IMR-90 (cell line): ENCODE measurements around the gene MGAT5. TPM values are rescaled to one million over a fixed set of nuclear protein-coding genes. Genes with fewer than 3 reads are reported as not detected.

Source experiments
- ATAC-seq: fragments of 200-7000 bp; cut with Tn5 transposase; 2 replicates; pipeline ENCODE4 v1.9.1; 2020; ENCODE audit warnings: low read depth, mild to moderate bottlenecking, moderate library complexity
- BruUV-seq: library from RNA; stranded (reverse); fragments of 400-500 nt; replicated peaks from 2 replicates; lab custom pipeline; 2021; lab: Mats Ljungman, UMichigan
- CTCF ChIA-PET: fragments of 300-600 bp; formaldehyde crosslinking; extraction: SDS; loops from one replicate; lab custom pipeline; 2021; ENCODE audit warnings: antibody characterized with exemption; lab: Yijun Ruan, JAX
- POLR2A ChIA-PET: fragments of 300-600 bp; sonication (Branson Sonifier 250); formaldehyde crosslinking; loops from one replicate; lab custom pipeline; 2022; ENCODE audit warnings: antibody characterized with exemption; ENCODE audit not compliant: unreplicated experiment; lab: Charles Lee
- DNase-seq: peaks from one replicate; pipeline ENCODE4 v3.0.0; 2013
- H2AFZ ChIP-seq: replicated peaks from 2 replicates; pipeline ENCODE3; 2013; ENCODE audit warnings: low read length, mild to moderate bottlenecking; ENCODE audit not compliant: poor library complexity
- H2AK5ac ChIP-seq: 2 replicates; pipeline ENCODE4 v1.6.1; 2013; ENCODE audit warnings: low read depth, low read length, inconsistent platforms
- H2AK9ac ChIP-seq: replicated peaks from 2 replicates; pipeline ENCODE3; 2013; ENCODE audit warnings: mild to moderate bottlenecking, low read depth, low read length, moderate library complexity; ENCODE audit not compliant: poor library complexity
- H2BK120ac ChIP-seq: 2 replicates; pipeline ENCODE4 v1.6.1; 2013; ENCODE audit warnings: low read depth, low read length, inconsistent platforms
- H2BK15ac ChIP-seq: 3 replicates; pipeline ENCODE4 v1.6.1; 2013; ENCODE audit warnings: low read depth, low read length, inconsistent platforms
- H2BK20ac ChIP-seq: 2 replicates; pipeline ENCODE4 v1.6.1; 2013; ENCODE audit warnings: low read depth, mild to moderate bottlenecking, inconsistent platforms, low read length, moderate library complexity
- H2BK5ac ChIP-seq: 2 replicates; pipeline ENCODE4 v1.6.1; 2013; ENCODE audit warnings: mild to moderate bottlenecking, low read depth, low read length, inconsistent platforms; ENCODE audit not compliant: poor library complexity, severe bottlenecking
- H3K14ac ChIP-seq: replicated peaks from 2 replicates; pipeline ENCODE4 v1.6.1; 2013; ENCODE audit warnings: low read depth, low read length, inconsistent platforms
- H3K18ac ChIP-seq: 2 replicates; pipeline ENCODE4 v1.6.1; 2013; ENCODE audit warnings: low read depth, low read length, control low read depth
- H3K23ac ChIP-seq: 2 replicates; pipeline ENCODE4 v1.6.1; 2013; ENCODE audit warnings: low read depth, low read length, inconsistent platforms
- H3K27ac ChIP-seq: 2 replicates; pipeline ENCODE4 v1.5.1; 2013; ENCODE audit warnings: mild to moderate bottlenecking, control low read depth, low read length; ENCODE audit not compliant: insufficient read depth
- H3K27me3 ChIP-seq: 2 replicates; pipeline ENCODE4 v1.6.1; 2013; ENCODE audit warnings: low read length; ENCODE audit not compliant: control insufficient read depth, insufficient read depth
- H3K36me3 ChIP-seq: 2 replicates; pipeline ENCODE4 v1.6.1; 2013; ENCODE audit warnings: low read length, mixed read lengths; ENCODE audit not compliant: control insufficient read depth, insufficient read depth
- H3K4ac ChIP-seq: 2 replicates; pipeline ENCODE4 v1.6.1; 2013; ENCODE audit warnings: low read depth, low read length, inconsistent platforms
- H3K4me1 ChIP-seq: 2 replicates; pipeline ENCODE4 v1.6.1; 2013; ENCODE audit warnings: low read length, mixed read lengths; ENCODE audit not compliant: control insufficient read depth, insufficient read depth
- H3K4me2 ChIP-seq: 2 replicates; pipeline ENCODE4 v1.6.1; 2013; ENCODE audit warnings: low read depth, mild to moderate bottlenecking, control low read depth, low read length, moderate library complexity
- H3K4me3 ChIP-seq: 2 replicates; pipeline ENCODE4 v1.5.1; 2013; ENCODE audit warnings: low read depth, mild to moderate bottlenecking, control low read depth, low read length, moderate library complexity; ENCODE audit not compliant: insufficient read depth
- H3K56ac ChIP-seq: 2 replicates; pipeline ENCODE4 v1.6.1; 2013; ENCODE audit warnings: low read length, inconsistent platforms; ENCODE audit not compliant: insufficient read depth; ENCODE audit errors: extremely low read depth
- H3K79me1 ChIP-seq, 2 experiments: 2 replicates each; pipeline ENCODE4 v1.6.1; 2013; ENCODE audit warnings: low read length in 2 of 2, inconsistent platforms in 1 of 2, low read depth in 1 of 2
- H3K9ac ChIP-seq: 2 replicates; pipeline ENCODE4 v1.6.1; 2013; ENCODE audit warnings: low read depth, low read length, control low read depth
- H3K9me1 ChIP-seq: 2 replicates; pipeline ENCODE4 v1.6.1; 2013; ENCODE audit warnings: low read length, inconsistent platforms; ENCODE audit not compliant: insufficient read depth
- H3K9me3 ChIP-seq: 2 replicates; pipeline ENCODE4 v1.6.1; 2013; ENCODE audit warnings: low read length; ENCODE audit not compliant: control insufficient read depth, insufficient read depth
- H4K20me1 ChIP-seq: 2 replicates; pipeline ENCODE4 v1.6.1; 2013; ENCODE audit warnings: low read length, inconsistent platforms; ENCODE audit not compliant: insufficient read depth
- H4K5ac ChIP-seq: 2 replicates; pipeline ENCODE4 v1.6.1; 2013; ENCODE audit warnings: mild to moderate bottlenecking, low read depth, low read length, control low read depth
- H4K8ac ChIP-seq, 2 experiments: 2 replicates each; pipeline ENCODE4 v1.6.1; 2013; ENCODE audit warnings: low read depth in 2 of 2, low read length in 2 of 2, control low read depth in 1 of 2, inconsistent platforms in 1 of 2
- H4K91ac ChIP-seq: 2 replicates; pipeline ENCODE4 v1.6.1; 2013; ENCODE audit warnings: low read depth, low read length, inconsistent platforms; ENCODE audit not compliant: insufficient read depth
- BHLHE40 ChIP-seq: fragments of 150-350 bp; IDR thresholded peaks from 2 replicates; pipeline ENCODE4 v1.6.1; 2016; ENCODE audit warnings: mild to moderate bottlenecking, low read depth, low read length
- POLR2A ChIP-seq: IDR thresholded peaks from 2 replicates; pipeline ENCODE4 v1.6.1; 2012; ENCODE audit warnings: mild to moderate bottlenecking, low read depth, low read length
- RAD21 ChIP-seq: IDR thresholded peaks from 2 replicates; pipeline ENCODE4 v1.6.1; 2012; ENCODE audit warnings: low read length, improper control_type of control experiment
- SMC3 ChIP-seq: fragments of 150-350 bp; IDR thresholded peaks from 2 replicates; pipeline ENCODE4 v1.6.1; 2016; ENCODE audit warnings: low read depth, mild to moderate bottlenecking, antibody characterized with exemption, low read length, moderate library complexity
- WGBS, 2 experiments: methylation state at CpG; one replicate each; pipeline versions ENCODE4 v1.1.5 to v1.1.7; 2013; ENCODE audit warnings: missing lambda C conversion rate in 2 of 2; ENCODE audit not compliant: insufficient read length in 1 of 2; ENCODE audit errors: extremely low coverage in 2 of 2; 5-methylcytosine and 5-hydroxymethylcytosine counted together
- dilution Hi-C: fragments of 300-500 bp; cut with HindIII; formaldehyde crosslinking; loops from one replicate; pipeline ENCODE4 v1.14.3; 2018; ENCODE audit warnings: low sequenced_read_pairs; ENCODE audit not compliant: unreplicated experiment
- in situ Hi-C: fragments of 300-500 bp; cut with MboI; formaldehyde crosslinking; loops from 3 replicates; pipeline ENCODE4 v1.14.3; 2019; ENCODE audit warnings: low sequenced_read_pairs, inconsistent platforms, mixed read lengths
- intact Hi-C: fragments of 100-400 bp; cut with micrococcal nuclease; formaldehyde crosslinking; loops from 2 replicates; pipeline ENCODE4 v1.10.0; 2022
- polyA plus RNA-seq, 3 experiments: library from polyadenylated mRNA; depleted of rRNA; stranded (reverse); fragments of >200 nt; gene quantifications; 2 replicates each; pipeline ENCODE4 v1.2.3, GENCODE V29; 2012; ENCODE audit warnings: low replicate concordance in 1 of 3
- total RNA-seq: library from RNA; depleted of rRNA; stranded (reverse); fragments of >200 nt; gene quantifications from 2 replicates; pipeline ENCODE4 v1.2.3, GENCODE V29; 2012

Gene MGAT5
- total and polyA plus RNA-seq, 2 of the 4 experiments (the other 2 are of a cell fraction): 22.9 to 59.9 TPM

DNA sequence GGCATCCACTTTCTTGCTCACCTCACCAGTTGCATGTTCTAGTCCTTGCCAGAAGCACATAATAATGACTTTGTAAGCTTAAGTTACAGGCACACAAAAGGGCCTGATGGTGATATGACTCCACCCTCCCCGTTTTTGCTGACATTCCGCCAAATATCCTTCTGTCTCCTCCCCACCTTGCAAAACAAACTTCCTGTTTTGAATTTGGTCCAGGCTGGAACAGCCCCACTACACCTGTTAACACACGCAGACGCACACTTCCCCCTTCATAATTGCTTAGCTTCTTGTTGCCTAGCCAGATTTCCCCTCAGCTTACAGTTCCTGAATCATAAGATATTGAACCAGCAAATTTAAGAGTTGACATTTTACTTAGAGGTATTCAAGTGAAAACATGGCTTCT is at the start of gene MGAT5 (continued):
- TF ChIP-seq BHLHE40: no peak
- TF ChIP-seq RAD21: no peak

GRCh38 chr2:134205087-134205486 is 48.8 kb upstream of the MGAT5 start:
- no peak overlapping the region for H3K4ac ChIP-seq
- intact Hi-C loops: loop anchor here (5.0 kb wide), 2 partner anchors 88 to 318 kb away; no protein-coding TSS in a partner anchor

More at GRCh38 chr2:134205087-134205486, 48.8 kb upstream of the MGAT5 start:
- Histone ChIP-seq H4K5ac (no peak overlapping the region), H2AK5ac (no peak overlapping the region), H3K4me2 (no peak overlapping the region), H4K8ac (no peak overlapping the region), H2BK120ac (no peak overlapping the region), H3K79me1 (peaks cover 39 to 76% of the 10 kb centered on the region in 2 experiments), H3K27me3 (no peaks in the 10 kb centered on the region), H3K27ac (no peak overlapping the region), H3K9ac (no peak overlapping the region), H2BK15ac (no peak overlapping the region), H2AFZ (no peak overlapping the region), H3K56ac (no peak overlapping the region), H3K4me3 (no peak overlapping the region), H4K20me1 (peaks cover 77% of the 10 kb centered on the region), H3K23ac (no peak overlapping the region), H2AK9ac (no peak overlapping the region), H3K9me1 (peaks cover 18% of the 10 kb centered on the region), H3K18ac (no peak overlapping the region; the same call in 1 of the 2 replicates), H3K9me3 (no peaks in the 10 kb centered on the region), H4K91ac (no peak overlapping the region), H2BK20ac (no peak overlapping the region), H2BK5ac (no peak overlapping the region), H3K14ac (no peak overlapping the region), H3K4me1 (peaks cover 19% of the 10 kb centered on the region), H3K36me3 (no peaks in the 10 kb centered on the region)
- in situ Hi-C loops (no loop called here), dilution Hi-C loops (no loop called here)
- WGBS, 2 experiments: 92% methylated on average over 2 of the region's 3 CpGs; no CpG with 5 or more reads in 1 of the 2 experiments
- TF ChIP-seq POLR2A: no peak
- no peak for TF ChIP-seq SMC3
- TF ChIP-seq RAD21: no peak
- ChIA-PET CTCF (interaction anchor here (2.0 kb wide), 1 partner anchor 10 kb away, joined by 6 read pairs; no protein-coding TSS in a partner anchor), POLR2A (no interaction called here)
- no TSS peak for BruUV-seq
- ATAC-seq (no peak), DNase-seq (no peak)
